ENCODE measurements around the gene USP37. TPM values are rescaled to one million over a fixed set of nuclear protein-coding genes. Genes with fewer than 3 reads are reported as not detected.

Gene USP37
- total and polyA plus RNA-seq, 8 donors, result 2.1 to 8.6 (median 5.0) TPM

GRCh38 chr2:218474527-218474926 is 93.6 kb downstream of the USP37 start:
- 86 to 90% methylated on average over 3 of the region's 3 CpGs for WGBS, 2 donors
- Histone ChIP-seq H3K36me3 (peaks cover 0 to 8% (median 0%) of the 10 kb centered on the region in 3 donors), H3K27me3 (no peaks in the 10 kb centered on the region), H3K27ac (no peak overlapping the region), H3K4me1 (peaks cover 0 to 3% (median 0%) of the 10 kb centered on the region in 3 donors), H3K4me3 (no peak overlapping the region), H3K9me3 (no peaks in the 10 kb centered on the region)
- intact Hi-C loops (cut with DNase I), result no loop called here
- no peak for FAIRE-seq
- no peak for TF ChIP-seq CTCF (IDR thresholded peaks at IDR 0.05)
- ATAC-seq, result no peak
- DNase-seq, result no peak

- TF ChIP-seq CTCF (IDR thresholded peaks at IDR 0.05), result no peak
- FAIRE-seq, result no peak
- no peak overlapping the region for H3K4me3 ChIP-seq
- no peak overlapping the region for H3K27ac ChIP-seq
- intact Hi-C loops (cut with DNase I), result no loop called here
- H3K4me1 ChIP-seq, result peaks cover 0 to 3% (median 0%) of the 10 kb centered on the region in 3 donors
- peaks cover 0 to 8% (median 0%) of the 10 kb centered on the region in 3 donors for H3K36me3 ChIP-seq
- H3K27me3 ChIP-seq, result no peaks in the 10 kb centered on the region
- no peaks in the 10 kb centered on the region for H3K9me3 ChIP-seq
- ATAC-seq, result peak in 1 of 4 donors; percentile 25
- DNase-seq, result no peak
Measured at GRCh38 chr2:218472988-218473387, 95.2 kb downstream of the USP37 start.

- peaks cover 0 to 3% (median 0%) of the 10 kb centered on the region in 3 donors for H3K4me1 ChIP-seq
- H3K27me3 ChIP-seq, result no peaks in the 10 kb centered on the region
- intact Hi-C loops (cut with DNase I), result no loop called here
- DNase-seq (no peak), FAIRE-seq (no peak), ATAC-seq (peak in 3 of 4 donors; percentile 15 to 69 (median 61))
- H3K36me3 ChIP-seq, result peaks cover 0 to 8% (median 0%) of the 10 kb centered on the region in 3 donors
- H3K4me3 ChIP-seq, result no peak overlapping the region
- WGBS, 2 donors, result 68% methylated on average over 5 of the region's 5 CpGs
- H3K9me3 ChIP-seq, result no peaks in the 10 kb centered on the region
- no peak for TF ChIP-seq CTCF (IDR thresholded peaks at IDR 0.05)
- no peak overlapping the region for H3K27ac ChIP-seq
Measured at GRCh38 chr2:218471982-218472381, 96.2 kb downstream of the USP37 start.

DNA sequence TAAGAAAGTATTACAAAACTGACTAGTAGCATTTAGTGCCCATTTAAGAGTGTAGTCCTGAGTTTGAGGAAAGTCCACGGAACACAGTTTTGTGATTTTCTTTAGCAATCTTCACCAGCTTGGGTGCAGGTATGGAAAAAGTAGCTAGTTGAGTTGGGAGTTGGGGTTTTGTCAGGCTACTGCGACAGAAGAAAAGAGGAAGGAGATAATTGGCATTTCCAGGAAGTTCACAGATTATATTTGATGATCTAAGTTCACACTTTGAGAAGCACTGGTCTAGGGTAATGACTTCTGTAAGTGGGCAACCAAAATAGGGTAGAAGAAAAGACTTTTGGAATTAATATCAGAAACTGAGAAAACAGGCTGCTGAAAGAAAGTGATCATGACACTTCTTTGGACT is 97.1 kb downstream of the USP37 start:
- no peak for TF ChIP-seq CTCF (IDR thresholded peaks at IDR 0.05)
- Histone ChIP-seq H3K27me3 (no peaks in the 10 kb centered on the region), H3K36me3 (peaks cover 0 to 3% (median 0%) of the 10 kb centered on the region in 3 donors), H3K9me3 (no peaks in the 10 kb centered on the region), H3K27ac (no peak overlapping the region), H3K4me1 (peaks cover 0 to 3% (median 0%) of the 10 kb centered on the region in 3 donors), H3K4me3 (no peak overlapping the region)
- FAIRE-seq (no peak), DNase-seq (no peak), ATAC-seq (no peak)
- intact Hi-C loops (cut with DNase I), result no loop called here
- 91 to 100% methylated on average over 2 of the region's 2 CpGs for WGBS, 2 donors

GRCh38 chr2:218470448-218470847 is 97.7 kb downstream of the USP37 start:
- H3K27me3 ChIP-seq, result no peaks in the 10 kb centered on the region
- FAIRE-seq, result no peak
- 0% methylated on average over 1 of the region's 1 CpG for WGBS, 2 donors
- intact Hi-C loops (cut with DNase I), result no loop called here
- no peak for DNase-seq
- ATAC-seq, result no peak
- no peak overlapping the region for H3K27ac ChIP-seq
- TF ChIP-seq CTCF (IDR thresholded peaks at IDR 0.05), result no peak
- H3K9me3 ChIP-seq, result no peaks in the 10 kb centered on the region
- H3K36me3 ChIP-seq, result no peaks in the 10 kb centered on the region
- H3K4me3 ChIP-seq, result no peak overlapping the region
- peaks cover 0 to 3% (median 0%) of the 10 kb centered on the region in 3 donors for H3K4me1 ChIP-seq

Data from pancreas (tissue), 10 donors.